Skeletal muscle tissue (tissue), 4 donors: ENCODE data around the gene NGLY1. TPM values are rescaled to one million over a fixed set of nuclear protein-coding genes. Genes with fewer than 3 reads are reported as not detected.

Source experiments
- H3K27ac ChIP-seq: one replicate; pipeline ENCODE4 v1.7.0; 2013; ENCODE audit warnings: mild to moderate bottlenecking, low read depth, low read length, inconsistent platforms
- H3K27me3 ChIP-seq, 3 donors: one replicate each; pipeline ENCODE4 v1.7.0; 2013; ENCODE audit warnings: low read length in 3 of 3; ENCODE audit not compliant: control insufficient read depth in 3 of 3, insufficient read depth in 3 of 3
- H3K36me3 ChIP-seq, 3 donors: one replicate each; pipeline ENCODE4 v1.7.0; 2013; ENCODE audit warnings: low read length in 3 of 3; ENCODE audit not compliant: control insufficient read depth in 3 of 3, insufficient read depth in 3 of 3
- H3K4me1 ChIP-seq, 3 donors: one replicate each; pipeline ENCODE4 v1.7.0; 2013; ENCODE audit warnings: low read length in 3 of 3, mild to moderate bottlenecking in 3 of 3; ENCODE audit not compliant: control insufficient read depth in 3 of 3, insufficient read depth in 3 of 3
- H3K4me3 ChIP-seq, 3 donors: one replicate each; pipeline ENCODE4 v1.7.0; 2013; ENCODE audit warnings: low read length in 3 of 3
- H3K9ac ChIP-seq, 3 donors: one replicate each; pipeline ENCODE4 v1.7.0; 2013; ENCODE audit warnings: low read length in 3 of 3, mild to moderate bottlenecking in 3 of 3, moderate library complexity in 2 of 3, low read depth in 1 of 3
- H3K9me3 ChIP-seq, 3 donors: one replicate each; pipeline ENCODE4 v1.7.0; 2013; ENCODE audit warnings: low read length in 3 of 3; ENCODE audit not compliant: control insufficient read depth in 3 of 3
- total RNA-seq: library from RNA; depleted of rRNA; stranded (reverse); fragments of >200 nt; gene quantifications from one replicate; pipeline ENCODE4 v1.2.3, GENCODE V29; 2014
- donor health status: Osteomylitis.

Gene NGLY1
- total RNA-seq = 45.9 TPM

- H3K9me3 ChIP-seq = no peaks in the 10 kb centered on the region
- no peaks in the 10 kb centered on the region for H3K27me3 ChIP-seq
- peaks cover 4 to 19% (median 17%) of the 10 kb centered on the region in 3 donors for H3K4me1 ChIP-seq
- H3K4me3 ChIP-seq = peak within 1 kb of the TSS; percentile 82 to 91 (median 86)
- peak within 1 kb of the TSS; percentile 88 for H3K27ac ChIP-seq
- peak within 1 kb of the TSS; percentile 81 to 87 (median 83) for H3K9ac ChIP-seq
- H3K36me3 ChIP-seq = peaks cover 0 to under 1% (median 0%) of the 10 kb centered on the region in 3 donors
Observed at GRCh38 chr3:25782938-25783660, at the start of gene NGLY1. NGLY1 (minus strand) TSS chr3:25783443; CDS start chr3:25783390, 53 bp downstream.

GRCh38 chr3:25831578-25831977, 48.3 kb upstream of the NGLY1 start:
- Histone ChIP-seq H3K4me1 (no peaks in the 10 kb centered on the region), H3K27ac (no peak overlapping the region), H3K9ac (no peak overlapping the region), H3K4me3 (no peak overlapping the region), H3K36me3 (no peaks in the 10 kb centered on the region), H3K27me3 (no peaks in the 10 kb centered on the region), H3K9me3 (no peaks in the 10 kb centered on the region)

GRCh38 chr3:25830373-25831280, 47.4 kb upstream of the NGLY1 start:
- Histone ChIP-seq H3K9ac (no peak overlapping the region), H3K4me3 (no peak overlapping the region), H3K27ac (no peak overlapping the region), H3K36me3 (no peaks in the 10 kb centered on the region), H3K27me3 (no peaks in the 10 kb centered on the region), H3K4me1 (no peaks in the 10 kb centered on the region), H3K9me3 (no peaks in the 10 kb centered on the region)

- H3K9ac ChIP-seq = no peak overlapping the region
- no peaks in the 10 kb centered on the region for H3K27me3 ChIP-seq
- H3K9me3 ChIP-seq = no peaks in the 10 kb centered on the region
- H3K27ac ChIP-seq = no peak overlapping the region
- no peaks in the 10 kb centered on the region for H3K36me3 ChIP-seq
- no peak overlapping the region for H3K4me3 ChIP-seq
- no peaks in the 10 kb centered on the region for H3K4me1 ChIP-seq
Observed at GRCh38 chr3:25826510-25826909, 43.3 kb upstream of the NGLY1 start.

- H3K9ac ChIP-seq = no peak overlapping the region
- no peaks in the 10 kb centered on the region for H3K27me3 ChIP-seq
- no peaks in the 10 kb centered on the region for H3K36me3 ChIP-seq
- H3K27ac ChIP-seq = no peak overlapping the region
- no peaks in the 10 kb centered on the region for H3K4me1 ChIP-seq
- no peak overlapping the region for H3K4me3 ChIP-seq
- H3K9me3 ChIP-seq = no peaks in the 10 kb centered on the region
Observed at GRCh38 chr3:25823314-25823713, 40.1 kb upstream of the NGLY1 start.

GRCh38 chr3:25821746-25822573, 38.7 kb upstream of the NGLY1 start:
- Histone ChIP-seq H3K9me3 (no peaks in the 10 kb centered on the region), H3K4me1 (no peaks in the 10 kb centered on the region), H3K9ac (no peak overlapping the region), H3K36me3 (no peaks in the 10 kb centered on the region), H3K4me3 (no peak overlapping the region), H3K27ac (no peak overlapping the region), H3K27me3 (no peaks in the 10 kb centered on the region)

- no peaks in the 10 kb centered on the region for H3K27me3 ChIP-seq
- H3K4me1 ChIP-seq = no peaks in the 10 kb centered on the region
- H3K4me3 ChIP-seq = no peak overlapping the region
- H3K9ac ChIP-seq = no peak overlapping the region
- no peak overlapping the region for H3K27ac ChIP-seq
- no peaks in the 10 kb centered on the region for H3K9me3 ChIP-seq
- no peaks in the 10 kb centered on the region for H3K36me3 ChIP-seq
Observed at GRCh38 chr3:25820816-25821486, 37.7 kb upstream of the NGLY1 start.

- H3K27me3 ChIP-seq = no peaks in the 10 kb centered on the region
- H3K27ac ChIP-seq = no peak overlapping the region
- no peaks in the 10 kb centered on the region for H3K4me1 ChIP-seq
- H3K36me3 ChIP-seq = no peaks in the 10 kb centered on the region
- H3K9ac ChIP-seq = no peak overlapping the region
- H3K4me3 ChIP-seq = no peak overlapping the region
- H3K9me3 ChIP-seq = no peaks in the 10 kb centered on the region
Observed at GRCh38 chr3:25820366-25820765, 37.1 kb upstream of the NGLY1 start.

- no peak overlapping the region for H3K4me3 ChIP-seq
- no peak overlapping the region for H3K9ac ChIP-seq
- no peaks in the 10 kb centered on the region for H3K36me3 ChIP-seq
- H3K4me1 ChIP-seq = no peaks in the 10 kb centered on the region
- H3K9me3 ChIP-seq = no peaks in the 10 kb centered on the region
- no peak overlapping the region for H3K27ac ChIP-seq
- H3K27me3 ChIP-seq = no peaks in the 10 kb centered on the region
Observed at GRCh38 chr3:25818335-25818734, 35.1 kb upstream of the NGLY1 start.
